KMS-11 (cell line): ENCODE results near the gene GPC4.

Experiments used
- H2AFZ ChIP-seq: fragments of 200-600 bp; sonication (generic); 2 replicates; pipeline ENCODE4 v1.6.1; 2016; ENCODE audit warnings: antibody characterized with exemption, mixed run types, low read depth
- H3K27ac ChIP-seq: fragments of 200-600 bp; sonication (generic); 2 replicates; pipeline ENCODE4 v1.6.1; 2016; ENCODE audit warnings: mild to moderate bottlenecking, mixed run types
- H3K27me3 ChIP-seq: fragments of 200-600 bp; sonication (generic); 2 replicates; pipeline ENCODE4 v1.6.1; 2017; ENCODE audit warnings: mild to moderate bottlenecking, low read depth, mixed run types, moderate library complexity; ENCODE audit not compliant: insufficient read depth
- H3K36me3 ChIP-seq: fragments of 200-600 bp; sonication (generic); 2 replicates; pipeline ENCODE4 v1.6.1; 2017; ENCODE audit warnings: mild to moderate bottlenecking, mixed run types; ENCODE audit not compliant: insufficient read depth
- H3K4me1 ChIP-seq: fragments of 200-600 bp; sonication (generic); 2 replicates; pipeline ENCODE4 v1.6.1; 2016; ENCODE audit warnings: mild to moderate bottlenecking, low read depth, mixed run types; ENCODE audit not compliant: poor library complexity, severe bottlenecking
- H3K4me2 ChIP-seq: fragments of 200-600 bp; sonication (generic); 2 replicates; pipeline ENCODE4 v1.7.0; 2016; ENCODE audit warnings: mild to moderate bottlenecking, mixed run types
- H3K4me3 ChIP-seq: fragments of 200-600 bp; sonication (generic); IDR thresholded peaks from 2 replicates; pipeline ENCODE4 v1.6.1; 2017; ENCODE audit warnings: low read depth, low read length, mixed read lengths; ENCODE audit not compliant: insufficient read depth
- H3K79me2 ChIP-seq: fragments of 200-600 bp; sonication (generic); 2 replicates; pipeline ENCODE4 v1.6.1; 2016; ENCODE audit warnings: low read depth, mixed run types; ENCODE audit not compliant: insufficient read depth
- H3K9ac ChIP-seq: fragments of 200-600 bp; sonication (generic); 2 replicates; pipeline ENCODE4 v1.6.1; 2016; ENCODE audit warnings: mild to moderate bottlenecking, mixed run types
- H4K20me1 ChIP-seq: fragments of 200-600 bp; sonication (generic); 2 replicates; pipeline ENCODE4 v1.6.1; 2016; ENCODE audit warnings: mild to moderate bottlenecking, mixed run types; ENCODE audit not compliant: insufficient read depth
- CTCF ChIP-seq: fragments of 200-600 bp; sonication (generic); conservative IDR thresholded peaks from 2 replicates; pipeline ENCODE4 v1.6.1; 2017; ENCODE audit warnings: low read depth, mild to moderate bottlenecking, antibody characterized with exemption, low read length, moderate library complexity, mixed read lengths

The GPC4 gene

DNA sequence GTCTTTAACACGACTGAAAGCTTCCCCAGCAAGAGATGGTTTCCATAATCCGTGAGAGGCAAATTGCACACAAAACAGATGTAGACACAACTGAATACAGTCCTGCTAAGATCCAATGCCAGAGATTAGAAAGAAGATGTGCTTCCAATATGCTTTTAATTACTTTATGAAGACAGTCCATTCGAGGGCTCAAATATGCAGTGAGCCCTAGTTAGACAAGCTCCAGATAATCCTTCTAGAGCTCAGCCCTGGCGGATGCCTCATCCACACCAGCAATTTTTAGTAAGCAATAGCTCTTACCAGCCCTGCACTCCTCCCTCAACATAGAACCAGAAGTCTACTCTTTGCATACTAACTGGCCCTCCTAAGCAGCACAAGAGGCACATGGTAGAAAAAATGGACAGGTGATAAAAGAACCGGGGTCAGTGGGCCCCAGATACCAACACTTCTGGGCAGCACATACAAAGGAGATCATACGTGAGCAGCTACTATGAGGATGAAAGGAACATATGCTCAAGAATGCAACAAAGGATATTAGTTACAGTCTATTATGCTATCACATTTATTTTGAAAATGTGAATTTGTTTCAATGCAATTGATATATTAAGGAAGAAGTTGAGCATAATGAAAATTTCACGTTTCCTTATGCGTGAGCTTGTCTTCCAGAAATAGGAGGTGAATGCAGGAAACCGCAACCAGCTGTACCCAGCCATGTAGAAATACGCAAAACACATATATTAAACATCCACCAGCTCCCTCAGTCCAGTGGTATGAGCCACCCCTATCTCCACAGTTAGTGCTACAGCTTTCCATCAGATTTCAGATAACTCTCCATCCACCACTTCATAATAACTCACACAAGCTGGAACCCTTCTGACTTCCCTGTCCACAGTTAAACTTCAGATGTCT lies 34.3 kb downstream of the GPC4 start:
- Histone ChIP-seq H3K4me2 (no peak overlapping the region), H3K36me3 (no peaks in the 10 kb centered on the region), H4K20me1 (no peaks in the 10 kb centered on the region), H3K9ac (no peak overlapping the region), H3K4me3 (no peak overlapping the region), H2AFZ (no peak overlapping the region), H3K4me1 (no peaks in the 10 kb centered on the region), H3K79me2 (no peaks in the 10 kb centered on the region), H3K27me3 (no peaks in the 10 kb centered on the region), H3K27ac (no peak overlapping the region)
- no peak for TF ChIP-seq CTCF

DNA sequence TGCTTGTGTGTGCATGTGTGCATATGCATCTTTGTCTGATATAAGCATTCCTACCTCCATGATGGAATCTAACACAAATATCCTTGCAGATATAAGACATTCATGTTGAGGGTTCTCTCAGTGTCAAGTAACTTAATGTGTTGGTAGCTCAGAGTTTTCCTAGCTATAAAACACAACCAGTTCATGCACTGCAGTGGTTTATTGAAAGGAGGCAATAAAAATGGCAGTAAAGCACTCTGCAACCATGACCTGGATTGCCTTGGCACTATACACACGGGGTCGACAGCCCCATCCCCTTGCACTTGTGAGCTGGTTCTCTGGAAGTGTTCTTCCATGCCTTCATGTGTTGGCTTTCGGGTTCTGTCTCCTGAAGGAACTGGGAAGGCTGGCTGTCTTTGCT lies 38.9 kb downstream of the GPC4 start:
- Histone ChIP-seq H3K27ac (no peak overlapping the region), H3K36me3 (no peaks in the 10 kb centered on the region), H3K4me1 (peaks cover 15% of the 10 kb centered on the region), H3K79me2 (no peaks in the 10 kb centered on the region), H4K20me1 (no peaks in the 10 kb centered on the region), H2AFZ (no peak overlapping the region), H3K4me2 (no peak overlapping the region), H3K27me3 (no peaks in the 10 kb centered on the region), H3K9ac (no peak overlapping the region), H3K4me3 (no peak overlapping the region)
- TF ChIP-seq CTCF = no peak

DNA sequence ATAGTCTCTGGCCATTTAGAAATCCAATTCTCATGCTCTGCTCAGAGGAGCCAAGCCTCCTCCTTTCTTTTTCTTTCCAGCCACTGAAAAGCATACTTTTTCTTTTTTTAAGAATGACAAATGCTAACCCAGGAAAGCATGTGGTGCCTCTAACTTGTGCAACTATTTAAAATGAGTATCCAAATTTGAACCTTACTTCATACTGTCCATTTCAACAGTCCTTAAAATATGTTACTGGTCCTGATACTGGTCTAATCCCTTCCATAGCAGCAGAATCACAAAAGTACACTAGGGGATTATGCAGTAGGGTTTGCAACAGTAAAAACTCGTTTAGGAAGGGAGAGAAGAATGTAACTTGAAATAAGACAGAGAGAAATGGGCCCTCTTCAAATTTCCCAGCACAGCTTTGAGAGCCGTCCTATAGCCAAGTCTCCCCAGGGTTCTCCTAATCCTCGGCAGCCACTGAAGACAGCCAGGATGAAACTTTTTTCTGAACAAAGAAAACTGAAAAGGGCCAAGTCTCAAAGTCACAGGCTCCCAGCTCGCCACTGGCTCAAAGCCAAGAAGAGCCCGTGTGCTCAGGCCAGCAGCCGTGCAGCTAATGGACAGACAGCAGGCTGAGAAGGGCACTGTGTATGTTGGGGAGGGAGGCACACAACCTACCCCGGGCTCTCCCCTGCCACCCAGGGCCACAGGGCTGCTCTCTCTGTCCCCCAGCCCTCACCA lies 39.5 kb downstream of the GPC4 start:
- no peak overlapping the region for H3K9ac ChIP-seq
- no peaks in the 10 kb centered on the region for H3K36me3 ChIP-seq
- no peaks in the 10 kb centered on the region for H3K27me3 ChIP-seq
- no peak overlapping the region for H3K27ac ChIP-seq
- no peaks in the 10 kb centered on the region for H3K79me2 ChIP-seq
- no peak overlapping the region for H3K4me3 ChIP-seq
- peaks cover 15% of the 10 kb centered on the region for H3K4me1 ChIP-seq
- no peak overlapping the region for H3K4me2 ChIP-seq
- TF ChIP-seq CTCF = no peak
- no peaks in the 10 kb centered on the region for H4K20me1 ChIP-seq
- no peak overlapping the region for H2AFZ ChIP-seq

DNA sequence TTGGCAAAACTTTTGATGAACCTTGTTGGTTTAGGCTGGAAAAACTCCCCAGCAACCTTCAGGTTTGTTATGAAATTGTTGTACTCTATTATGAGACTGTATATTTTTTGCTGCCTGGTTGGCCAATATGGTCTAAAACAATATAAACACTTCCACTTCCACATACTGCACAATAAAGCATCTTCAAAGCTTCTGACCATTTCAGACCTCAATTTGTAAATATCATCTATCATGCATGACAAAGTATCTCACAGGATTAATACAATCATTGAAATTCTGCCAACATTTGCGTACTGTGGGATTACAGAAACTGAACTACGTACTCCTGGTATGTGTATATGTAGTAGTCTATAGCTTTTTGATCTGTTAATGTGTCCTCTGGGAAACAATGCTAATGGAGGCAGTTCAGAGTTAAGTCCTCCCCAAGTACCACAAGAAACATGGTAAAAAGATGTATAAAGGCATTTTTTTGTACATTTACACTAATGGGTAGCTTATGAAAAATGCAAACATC lies 40.4 kb downstream of the GPC4 start:
- H3K4me3 ChIP-seq = no peak overlapping the region
- H3K27me3 ChIP-seq = no peaks in the 10 kb centered on the region
- no peak overlapping the region for H3K27ac ChIP-seq
- no peak for TF ChIP-seq CTCF
- H3K4me2 ChIP-seq = no peak overlapping the region
- H3K79me2 ChIP-seq = no peaks in the 10 kb centered on the region
- H3K4me1 ChIP-seq = peaks cover 15% of the 10 kb centered on the region
- H3K36me3 ChIP-seq = no peaks in the 10 kb centered on the region
- H3K9ac ChIP-seq = no peak overlapping the region
- no peak overlapping the region for H2AFZ ChIP-seq
- no peaks in the 10 kb centered on the region for H4K20me1 ChIP-seq
